WTC11 (cell line): ENCODE data around the gene ASAH2. TPM values are rescaled to one million over a fixed set of nuclear protein-coding genes. Genes with fewer than 3 reads are reported as not detected.

Source experiments
- CREM ChIP-seq: sonication (generic); formaldehyde crosslinking; IDR thresholded peaks from 2 replicates; pipeline ENCODE4 v1.8.1; 2022; ENCODE audit warnings: mild to moderate bottlenecking, missing genetic modification reagents, moderate library complexity
- NR2C2 ChIP-seq: sonication (generic); formaldehyde crosslinking; IDR thresholded peaks from 2 replicates; pipeline ENCODE4 v1.8.0; 2022; ENCODE audit warnings: mild to moderate bottlenecking, missing genetic modification reagents
- ZNF121 ChIP-seq: sonication (generic); formaldehyde crosslinking; IDR thresholded peaks from 2 replicates; pipeline ENCODE4 v1.8.0; 2023; ENCODE audit warnings: missing genetic modification reagents
- total RNA-seq: library from RNA; stranded (reverse); gene quantifications from 3 replicates; pipeline ENCODE4 v1.2.3, GENCODE V29; 2021
- TF ChIP-seq, protein P1 (sequence below): fragments of 250-450 bp; sonication (Bioruptor Pico); IDR thresholded peaks from 2 replicates; pipeline ENCODE4 v1.9.0; 2021; ENCODE audit warnings: mild to moderate bottlenecking, borderline replicate concordance
- TF ChIP-seq, protein P2 (sequence below): fragments of 250-450 bp; sonication (Bioruptor Pico); IDR thresholded peaks from 2 replicates; pipeline ENCODE4 v2.1.2; 2022; ENCODE audit warnings: mild to moderate bottlenecking, moderate library complexity

ASAH2 gene
- total RNA-seq, 1 experiment from 2014 or later, result 4.1 TPM

DNA sequence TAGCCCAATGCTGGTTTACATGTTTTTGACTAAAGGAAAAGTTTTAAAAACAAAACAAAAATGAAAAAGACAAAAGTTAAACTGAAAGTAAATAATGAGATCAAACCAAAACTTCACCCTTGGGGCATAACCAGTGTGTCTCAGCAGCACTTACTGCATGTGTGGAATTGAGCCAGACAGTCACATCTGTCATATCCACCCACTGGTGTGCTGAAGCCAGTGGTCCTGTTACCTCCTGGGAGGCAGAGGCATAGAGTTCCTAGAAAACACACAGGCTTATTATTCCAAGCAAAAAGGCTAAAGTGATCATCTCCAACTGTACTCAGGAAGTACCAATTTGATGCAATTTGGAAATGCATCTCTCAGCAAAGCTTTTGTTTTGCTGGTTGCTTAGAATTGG is 40.4 kb downstream of the ASAH2 start (continued):
- TF ChIP-seq, protein P1, sequence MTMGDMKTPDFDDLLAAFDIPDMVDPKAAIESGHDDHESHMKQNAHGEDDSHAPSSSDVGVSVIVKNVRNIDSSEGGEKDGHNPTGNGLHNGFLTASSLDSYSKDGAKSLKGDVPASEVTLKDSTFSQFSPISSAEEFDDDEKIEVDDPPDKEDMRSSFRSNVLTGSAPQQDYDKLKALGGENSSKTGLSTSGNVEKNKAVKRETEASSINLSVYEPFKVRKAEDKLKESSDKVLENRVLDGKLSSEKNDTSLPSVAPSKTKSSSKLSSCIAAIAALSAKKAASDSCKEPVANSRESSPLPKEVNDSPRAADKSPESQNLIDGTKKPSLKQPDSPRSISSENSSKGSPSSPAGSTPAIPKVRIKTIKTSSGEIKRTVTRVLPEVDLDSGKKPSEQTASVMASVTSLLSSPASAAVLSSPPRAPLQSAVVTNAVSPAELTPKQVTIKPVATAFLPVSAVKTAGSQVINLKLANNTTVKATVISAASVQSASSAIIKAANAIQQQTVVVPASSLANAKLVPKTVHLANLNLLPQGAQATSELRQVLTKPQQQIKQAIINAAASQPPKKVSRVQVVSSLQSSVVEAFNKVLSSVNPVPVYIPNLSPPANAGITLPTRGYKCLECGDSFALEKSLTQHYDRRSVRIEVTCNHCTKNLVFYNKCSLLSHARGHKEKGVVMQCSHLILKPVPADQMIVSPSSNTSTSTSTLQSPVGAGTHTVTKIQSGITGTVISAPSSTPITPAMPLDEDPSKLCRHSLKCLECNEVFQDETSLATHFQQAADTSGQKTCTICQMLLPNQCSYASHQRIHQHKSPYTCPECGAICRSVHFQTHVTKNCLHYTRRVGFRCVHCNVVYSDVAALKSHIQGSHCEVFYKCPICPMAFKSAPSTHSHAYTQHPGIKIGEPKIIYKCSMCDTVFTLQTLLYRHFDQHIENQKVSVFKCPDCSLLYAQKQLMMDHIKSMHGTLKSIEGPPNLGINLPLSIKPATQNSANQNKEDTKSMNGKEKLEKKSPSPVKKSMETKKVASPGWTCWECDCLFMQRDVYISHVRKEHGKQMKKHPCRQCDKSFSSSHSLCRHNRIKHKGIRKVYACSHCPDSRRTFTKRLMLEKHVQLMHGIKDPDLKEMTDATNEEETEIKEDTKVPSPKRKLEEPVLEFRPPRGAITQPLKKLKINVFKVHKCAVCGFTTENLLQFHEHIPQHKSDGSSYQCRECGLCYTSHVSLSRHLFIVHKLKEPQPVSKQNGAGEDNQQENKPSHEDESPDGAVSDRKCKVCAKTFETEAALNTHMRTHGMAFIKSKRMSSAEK (CRISPR knock-in tag), result no peak
- no peak for TF ChIP-seq CREM (CRISPR knock-in tag)
- TF ChIP-seq NR2C2 (CRISPR knock-in tag), result no peak
- TF ChIP-seq, protein P2, sequence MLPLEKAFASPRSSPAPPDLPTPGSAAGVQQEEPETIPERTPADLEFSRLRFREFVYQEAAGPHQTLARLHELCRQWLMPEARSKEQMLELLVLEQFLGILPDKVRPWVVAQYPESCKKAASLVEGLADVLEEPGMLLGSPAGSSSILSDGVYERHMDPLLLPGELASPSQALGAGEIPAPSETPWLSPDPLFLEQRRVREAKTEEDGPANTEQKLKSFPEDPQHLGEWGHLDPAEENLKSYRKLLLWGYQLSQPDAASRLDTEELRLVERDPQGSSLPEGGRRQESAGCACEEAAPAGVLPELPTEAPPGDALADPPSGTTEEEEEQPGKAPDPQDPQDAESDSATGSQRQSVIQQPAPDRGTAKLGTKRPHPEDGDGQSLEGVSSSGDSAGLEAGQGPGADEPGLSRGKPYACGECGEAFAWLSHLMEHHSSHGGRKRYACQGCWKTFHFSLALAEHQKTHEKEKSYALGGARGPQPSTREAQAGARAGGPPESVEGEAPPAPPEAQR (CRISPR knock-in tag), result no peak
- no peak for TF ChIP-seq ZNF121

Other genes with a start within 250 kb of the ASAH2 start
- gene WASHC2A, start 183.6 kb downstream of the ASAH2 start, total RNA-seq, result 24.6 to 27.9 TPM (median 26.4 TPM) in 3 replicates